DND-41 (cell line): ENCODE results near the gene PLD3.

Source experiments
- EZH2 ChIP-seq: IDR thresholded peaks from 3 replicates; pipeline ENCODE4 v1.6.1; 2012; ENCODE audit warnings: borderline replicate concordance, low read depth, mild to moderate bottlenecking, moderate library complexity, low read length, inconsistent platforms; ENCODE audit not compliant: severe bottlenecking
- TF ChIP-seq, protein P1 (sequence below): IDR thresholded peaks from 2 replicates; pipeline ENCODE4 v1.5.1; 2012; ENCODE audit warnings: borderline replicate concordance, low read length, moderate library complexity, mild to moderate bottlenecking; ENCODE audit not compliant: poor library complexity, severe bottlenecking; ENCODE audit errors: extremely low read depth

DNA sequence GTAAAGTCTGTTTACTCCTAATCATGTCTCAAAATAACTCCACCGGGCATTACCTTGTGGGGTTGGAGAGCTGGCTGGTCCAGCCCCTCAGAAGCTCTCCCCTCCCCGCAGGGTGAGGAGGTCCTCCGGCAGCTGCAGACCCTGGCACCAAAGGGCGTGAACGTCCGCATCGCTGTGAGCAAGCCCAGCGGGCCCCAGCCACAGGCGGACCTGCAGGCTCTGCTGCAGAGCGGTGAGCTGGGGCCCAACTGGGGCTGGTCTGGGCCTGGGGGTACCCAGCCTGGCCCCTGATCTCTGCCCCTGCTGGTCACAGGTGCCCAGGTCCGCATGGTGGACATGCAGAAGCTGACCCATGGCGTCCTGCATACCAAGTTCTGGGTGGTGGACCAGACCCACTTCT lies 21.3 kb downstream of the PLD3 start:
- TF ChIP-seq, protein P1, sequence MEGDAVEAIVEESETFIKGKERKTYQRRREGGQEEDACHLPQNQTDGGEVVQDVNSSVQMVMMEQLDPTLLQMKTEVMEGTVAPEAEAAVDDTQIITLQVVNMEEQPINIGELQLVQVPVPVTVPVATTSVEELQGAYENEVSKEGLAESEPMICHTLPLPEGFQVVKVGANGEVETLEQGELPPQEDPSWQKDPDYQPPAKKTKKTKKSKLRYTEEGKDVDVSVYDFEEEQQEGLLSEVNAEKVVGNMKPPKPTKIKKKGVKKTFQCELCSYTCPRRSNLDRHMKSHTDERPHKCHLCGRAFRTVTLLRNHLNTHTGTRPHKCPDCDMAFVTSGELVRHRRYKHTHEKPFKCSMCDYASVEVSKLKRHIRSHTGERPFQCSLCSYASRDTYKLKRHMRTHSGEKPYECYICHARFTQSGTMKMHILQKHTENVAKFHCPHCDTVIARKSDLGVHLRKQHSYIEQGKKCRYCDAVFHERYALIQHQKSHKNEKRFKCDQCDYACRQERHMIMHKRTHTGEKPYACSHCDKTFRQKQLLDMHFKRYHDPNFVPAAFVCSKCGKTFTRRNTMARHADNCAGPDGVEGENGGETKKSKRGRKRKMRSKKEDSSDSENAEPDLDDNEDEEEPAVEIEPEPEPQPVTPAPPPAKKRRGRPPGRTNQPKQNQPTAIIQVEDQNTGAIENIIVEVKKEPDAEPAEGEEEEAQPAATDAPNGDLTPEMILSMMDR: no peak
- TF ChIP-seq EZH2: no peak
